ENCODE results near the gene PHEX. TPM values are rescaled to one million over a fixed set of nuclear protein-coding genes. Genes with fewer than 3 reads are reported as not detected.

PHEX gene
- total RNA-seq, 1 donor from 2014 or later = 0.93 TPM

DNA sequence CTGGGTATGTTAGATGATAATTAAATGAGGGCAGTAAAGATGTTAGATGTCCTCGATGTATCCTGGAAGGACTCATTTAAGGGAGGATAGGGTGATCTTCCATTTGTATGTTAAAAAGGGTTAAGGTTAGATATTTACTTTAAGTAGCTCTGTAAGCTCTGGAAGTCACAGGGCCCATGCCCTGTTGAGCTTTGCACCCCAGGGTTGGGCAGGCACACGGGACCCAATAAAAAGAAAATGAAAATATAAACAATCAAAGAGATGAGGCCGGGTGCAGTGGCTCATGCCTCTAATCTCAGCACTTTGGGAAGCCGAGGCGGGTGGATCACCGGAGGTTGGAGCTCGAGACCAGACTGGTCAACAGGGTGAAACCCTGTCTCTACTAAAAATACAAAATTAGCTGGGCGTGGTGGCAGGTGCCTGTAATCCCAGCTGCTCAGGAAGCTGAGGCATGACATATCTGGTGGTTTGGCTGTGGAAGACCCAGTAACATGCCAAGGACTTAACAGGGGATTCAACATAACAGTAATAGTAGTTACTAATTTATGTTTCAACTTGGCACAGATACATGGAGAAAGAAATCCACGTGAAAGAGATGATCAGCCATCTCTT, 16.9 kb upstream of the PHEX start:
- Histone ChIP-seq H3K4me3 (no peak overlapping the region), H3K27ac (no peak overlapping the region), H3K9me3 (no peaks in the 10 kb centered on the region), H3K27me3 (no peaks in the 10 kb centered on the region), H3K36me3 (no peaks in the 10 kb centered on the region), H3K4me1 (no peaks in the 10 kb centered on the region)
- no peak for DNase-seq
- TF ChIP-seq CTCF (IDR thresholded peaks at IDR 0.05) = no peak
- intact Hi-C loops (cut with DNase I) = no loop called here
- no peak for ATAC-seq

DNA sequence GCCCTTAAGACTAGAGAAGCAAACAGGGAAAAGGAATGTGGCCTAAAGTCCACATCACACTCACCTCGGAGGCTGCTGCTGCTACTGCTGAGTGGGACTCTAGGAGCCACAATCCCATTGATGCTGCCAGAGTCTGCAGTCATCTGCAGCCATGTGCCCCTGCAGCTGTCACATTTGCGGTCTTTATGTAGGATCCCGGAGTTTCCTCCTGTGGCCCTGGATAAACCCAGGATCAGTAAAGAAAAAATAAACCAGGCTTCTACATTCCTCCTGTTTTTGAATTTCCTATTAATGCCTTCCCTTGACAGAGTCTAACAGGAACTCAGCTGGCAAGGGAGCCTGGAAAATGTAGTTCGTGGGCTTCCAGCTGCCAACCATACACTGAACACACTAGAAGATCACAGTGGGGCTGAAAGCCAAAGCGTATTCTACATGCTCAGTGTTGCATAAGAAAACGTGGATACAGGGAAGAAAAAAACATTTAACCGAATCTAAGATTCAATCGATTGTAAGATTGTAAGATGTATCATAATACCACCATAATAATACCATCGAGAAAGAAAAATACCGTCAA, 10.3 kb upstream of the PHEX start:
- Histone ChIP-seq H3K27me3 (no peaks in the 10 kb centered on the region), H3K36me3 (no peaks in the 10 kb centered on the region), H3K4me1 (no peaks in the 10 kb centered on the region), H3K4me3 (no peak overlapping the region), H3K9me3 (no peaks in the 10 kb centered on the region), H3K27ac (no peak overlapping the region)
- intact Hi-C loops (cut with DNase I) = no loop called here
- no peak for TF ChIP-seq CTCF (IDR thresholded peaks at IDR 0.05)
- DNase-seq (no peak), ATAC-seq (no peak)

GRCh38 chrX:22024577-22024976, 7.5 kb upstream of the PHEX start:
- no peaks in the 10 kb centered on the region for H3K36me3 ChIP-seq
- ATAC-seq = no peak
- intact Hi-C loops (cut with DNase I) = no loop called here
- H3K9me3 ChIP-seq = no peaks in the 10 kb centered on the region
- DNase-seq = no peak
- no peak overlapping the region for H3K4me3 ChIP-seq
- H3K4me1 ChIP-seq = no peaks in the 10 kb centered on the region
- no peak for TF ChIP-seq CTCF (IDR thresholded peaks at IDR 0.05)
- H3K27me3 ChIP-seq = no peaks in the 10 kb centered on the region
- H3K27ac ChIP-seq = no peak overlapping the region

DNA sequence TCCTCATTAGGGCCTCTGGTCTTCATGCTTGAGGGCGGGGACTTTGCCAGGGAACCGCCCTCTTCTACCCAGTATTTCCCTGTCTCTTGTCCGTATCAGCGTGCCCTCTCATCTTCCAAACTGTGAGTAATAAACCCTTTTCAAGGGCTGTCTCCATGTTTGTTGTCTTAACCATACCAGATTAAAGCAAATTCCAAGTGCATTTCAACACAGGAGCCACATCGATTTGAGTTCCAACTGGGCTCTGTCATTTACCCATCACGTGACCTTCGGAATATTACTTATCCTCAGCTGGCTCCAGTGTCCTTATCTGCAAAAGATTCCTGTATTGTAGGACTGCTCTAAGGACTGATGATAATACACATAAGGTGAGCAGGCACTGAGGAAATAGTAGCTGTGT, 6.4 kb upstream of the PHEX start:
- H3K9me3 ChIP-seq = no peaks in the 10 kb centered on the region
- no peak overlapping the region for H3K4me3 ChIP-seq
- no peaks in the 10 kb centered on the region for H3K27me3 ChIP-seq
- no peaks in the 10 kb centered on the region for H3K36me3 ChIP-seq
- no peak overlapping the region for H3K27ac ChIP-seq
- no peaks in the 10 kb centered on the region for H3K4me1 ChIP-seq
- no peak for ATAC-seq
- TF ChIP-seq CTCF (IDR thresholded peaks at IDR 0.05) = no peak
- intact Hi-C loops (cut with DNase I) = no loop called here
- no peak for DNase-seq

DNA sequence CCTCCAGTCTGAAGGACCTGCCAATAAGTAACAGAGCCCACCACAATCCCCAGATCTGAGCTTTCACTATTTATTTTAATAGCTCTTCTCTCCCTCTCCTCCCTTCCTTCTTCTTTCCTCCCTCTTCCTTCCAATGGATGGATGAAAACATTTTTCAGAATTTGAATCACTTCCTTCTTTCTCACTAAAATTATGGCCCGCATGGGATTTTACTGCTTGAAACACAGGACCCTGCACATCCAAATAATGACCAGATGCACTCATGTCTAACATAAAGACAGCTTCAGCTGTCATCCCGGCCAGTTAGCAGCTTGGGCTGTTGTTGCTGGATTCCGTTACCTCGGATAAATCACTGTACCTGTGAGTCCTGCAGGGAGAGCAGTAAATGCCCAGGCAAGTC, 5.4 kb upstream of the PHEX start:
- no peaks in the 10 kb centered on the region for H3K4me1 ChIP-seq
- no peak for TF ChIP-seq CTCF (IDR thresholded peaks at IDR 0.05)
- no peak for DNase-seq
- no peak overlapping the region for H3K27ac ChIP-seq
- H3K36me3 ChIP-seq = no peaks in the 10 kb centered on the region
- ATAC-seq = no peak
- H3K9me3 ChIP-seq = no peaks in the 10 kb centered on the region
- no peak overlapping the region for H3K4me3 ChIP-seq
- no peaks in the 10 kb centered on the region for H3K27me3 ChIP-seq
- intact Hi-C loops (cut with DNase I) = no loop called here

- no peaks in the 10 kb centered on the region for H3K27me3 ChIP-seq
- H3K27ac ChIP-seq = no peak overlapping the region
- H3K9me3 ChIP-seq = no peaks in the 10 kb centered on the region
- intact Hi-C loops (cut with DNase I) = no loop called here
- H3K36me3 ChIP-seq = no peaks in the 10 kb centered on the region
- DNase-seq (no peak), ATAC-seq (no peak)
- no peak overlapping the region for H3K4me3 ChIP-seq
- no peaks in the 10 kb centered on the region for H3K4me1 ChIP-seq
- no peak for TF ChIP-seq CTCF (IDR thresholded peaks at IDR 0.05)
Observed at GRCh38 chrX:22032506-22032905, 381 bp downstream of the PHEX start.

Data from upper lobe of right lung (tissue), 1 donor.